GM10847 (cell line): ENCODE measurements around the gene DTHD1.

Experiments
- POLR2A ChIP-seq: IDR thresholded peaks from 2 replicates; pipeline ENCODE4 v1.6.1; 2011; ENCODE audit not compliant: insufficient read length; ENCODE audit errors: extremely low read depth

Gene DTHD1

GRCh38 chr4:36323816-36324419 lies 42.5 kb downstream of the DTHD1 start:
- no peak for TF ChIP-seq POLR2A

DNA sequence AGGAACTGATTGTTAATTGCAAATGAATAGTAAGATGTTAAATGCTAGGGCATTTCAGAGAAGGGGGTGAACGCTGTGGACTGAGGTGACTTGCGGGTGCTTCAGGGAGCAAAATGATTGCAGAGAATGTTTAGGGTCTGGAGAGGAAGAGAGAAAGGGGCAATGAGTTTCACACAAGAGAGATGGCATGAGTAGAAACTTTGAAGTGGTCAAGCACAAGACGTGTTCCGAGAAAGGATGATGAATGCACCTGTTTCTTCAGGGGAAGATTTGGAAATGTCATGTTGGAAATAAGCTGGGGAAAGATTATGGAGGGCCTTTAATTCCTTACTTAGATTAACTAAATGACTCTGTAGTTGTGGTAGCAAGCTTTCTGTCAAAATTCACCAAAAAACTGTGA lies 43.4 kb downstream of the DTHD1 start:
- no peak for TF ChIP-seq POLR2A

DNA sequence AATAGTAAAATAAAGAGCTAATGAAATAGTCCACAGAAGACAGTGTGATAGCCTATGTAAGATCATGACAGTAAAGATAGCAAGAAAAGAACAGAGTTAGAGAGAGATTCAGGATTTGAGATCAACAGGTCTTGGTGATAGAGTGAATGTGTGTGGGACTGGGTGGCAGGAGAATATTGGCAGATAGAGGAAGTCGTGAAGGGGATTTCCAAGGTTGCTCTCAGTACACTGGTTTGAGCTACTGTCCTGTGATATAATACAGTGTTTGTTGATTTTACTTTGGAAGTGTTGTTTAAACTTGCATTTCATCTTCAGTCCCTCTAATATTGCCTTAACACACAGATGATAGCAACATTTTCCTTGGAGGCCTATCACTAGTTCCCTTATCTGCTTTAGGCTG lies 44.1 kb downstream of the DTHD1 start:
- no peak for TF ChIP-seq POLR2A

DNA sequence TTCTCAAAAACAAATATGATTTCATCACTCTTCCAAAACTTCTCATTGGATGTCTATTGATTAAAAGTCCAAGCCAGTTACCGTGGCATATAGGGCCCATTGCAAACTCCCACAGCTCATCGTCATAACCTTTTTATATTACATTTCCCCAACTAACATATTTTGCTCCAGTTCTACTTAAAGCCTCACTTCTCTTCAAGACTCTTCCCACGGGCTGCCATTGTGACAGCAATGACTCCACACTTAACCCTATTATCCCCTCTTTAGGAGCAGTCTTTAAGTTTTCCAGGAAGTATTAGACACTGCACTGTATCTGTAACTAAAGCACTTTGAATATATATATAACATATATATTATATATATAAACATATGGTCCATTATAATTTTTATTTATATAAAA lies 44.5 kb downstream of the DTHD1 start:
- no peak for TF ChIP-seq POLR2A

GRCh38 chr4:36326476-36327029 lies 45.1 kb downstream of the DTHD1 start:
- no peak for TF ChIP-seq POLR2A

DNA sequence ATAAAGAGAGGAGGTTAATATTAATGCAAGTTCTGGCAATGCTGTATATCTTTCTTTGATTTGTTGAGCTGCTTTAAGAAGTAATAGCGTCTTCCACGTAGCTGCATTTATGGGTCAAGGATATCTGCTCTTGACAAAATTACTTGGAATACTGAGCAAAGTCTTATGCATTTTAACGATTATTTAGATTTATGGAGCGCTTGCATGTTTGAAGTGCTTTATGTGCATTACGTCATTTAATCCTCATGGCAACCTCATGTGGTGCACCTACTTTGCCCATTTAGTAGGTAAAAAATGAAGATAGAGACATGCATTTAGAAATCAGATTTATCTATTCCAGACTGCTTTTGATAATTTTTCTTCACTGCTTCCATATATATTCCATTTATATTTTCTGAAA lies 46.0 kb downstream of the DTHD1 start:
- TF ChIP-seq POLR2A = no peak

DNA sequence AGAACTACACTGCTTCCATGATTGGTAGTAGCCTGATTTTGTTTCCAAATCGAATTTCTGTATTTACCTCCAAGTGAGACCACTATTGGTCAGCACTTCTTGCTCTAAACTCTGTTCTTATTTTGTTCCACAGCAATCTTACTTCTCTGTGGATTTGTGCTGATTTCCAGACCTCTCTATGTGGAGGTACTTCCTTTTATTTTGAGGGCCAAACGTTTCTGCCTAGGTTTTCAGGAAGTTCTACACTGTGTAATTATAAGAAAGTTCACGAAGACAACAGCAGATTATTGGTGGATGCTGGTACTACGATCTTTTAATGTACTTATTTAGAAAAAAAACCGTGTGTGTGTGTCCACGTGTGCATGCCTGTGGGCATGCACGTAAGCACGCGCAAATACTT lies 46.7 kb downstream of the DTHD1 start:
- TF ChIP-seq POLR2A = no peak

DNA sequence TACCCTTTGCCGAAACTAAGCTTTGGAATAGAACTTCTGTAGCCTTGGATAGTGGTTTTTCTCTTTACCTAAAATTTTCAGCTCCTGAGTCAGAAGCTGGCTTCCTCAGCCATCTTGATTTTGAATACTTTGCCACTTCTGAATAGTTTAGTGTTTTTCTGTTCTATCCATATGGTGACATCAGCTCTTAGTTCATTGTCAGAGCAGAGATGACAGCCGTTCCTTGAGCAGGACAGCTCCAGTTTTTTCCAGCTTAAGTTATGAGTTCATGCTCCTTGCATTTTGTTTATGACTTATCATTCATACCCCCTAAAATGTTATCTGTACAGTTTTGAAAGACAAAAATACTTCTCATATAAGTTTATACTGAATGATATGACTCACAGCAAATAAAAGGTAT lies 47.8 kb downstream of the DTHD1 start:
- no peak for TF ChIP-seq POLR2A

DNA sequence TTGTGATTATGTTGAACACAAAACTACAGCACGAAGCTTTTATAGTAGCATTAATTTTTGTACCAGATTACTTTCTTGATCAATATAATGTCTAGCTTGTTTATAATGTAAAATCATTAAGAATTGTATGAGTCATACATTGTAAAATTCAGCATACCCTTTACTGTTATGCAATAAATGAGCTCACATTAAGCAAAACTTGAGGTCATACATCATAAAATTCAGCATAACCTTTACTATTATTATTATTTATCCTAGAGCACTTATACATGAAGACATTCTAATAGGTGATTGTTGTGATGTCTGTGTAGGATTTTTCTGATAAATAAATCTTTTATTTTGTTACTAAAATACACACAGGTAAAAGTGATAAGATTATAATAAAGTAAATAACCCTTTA lies 49.4 kb downstream of the DTHD1 start:
- TF ChIP-seq POLR2A = no peak

- TF ChIP-seq POLR2A = peak; percentile 14
Observed at GRCh38 chr4:36332023-36332781, 50.8 kb downstream of the DTHD1 start.

DNA sequence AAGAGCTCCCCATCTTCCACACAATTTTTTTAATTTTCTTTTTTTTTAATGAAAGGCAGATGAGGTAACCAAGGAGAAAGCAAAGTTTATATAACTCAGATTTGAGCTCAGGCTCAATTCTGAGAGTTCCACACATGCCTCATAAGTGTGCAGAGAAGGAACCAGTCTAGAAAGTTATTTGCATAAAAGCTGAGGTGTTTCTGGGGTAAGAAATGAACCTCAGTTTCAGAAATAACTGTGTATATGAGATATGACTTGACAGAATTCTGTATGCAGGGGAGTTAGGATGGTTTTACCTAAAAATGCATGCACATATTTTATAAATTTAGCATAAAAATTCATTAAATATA lies 51.3 kb downstream of the DTHD1 start:
- TF ChIP-seq POLR2A = no peak

GRCh38 chr4:36333303-36333877 lies 52.0 kb downstream of the DTHD1 start:
- TF ChIP-seq POLR2A = no peak

GRCh38 chr4:36337665-36338185 lies 56.3 kb downstream of the DTHD1 start:
- TF ChIP-seq POLR2A = no peak

DNA sequence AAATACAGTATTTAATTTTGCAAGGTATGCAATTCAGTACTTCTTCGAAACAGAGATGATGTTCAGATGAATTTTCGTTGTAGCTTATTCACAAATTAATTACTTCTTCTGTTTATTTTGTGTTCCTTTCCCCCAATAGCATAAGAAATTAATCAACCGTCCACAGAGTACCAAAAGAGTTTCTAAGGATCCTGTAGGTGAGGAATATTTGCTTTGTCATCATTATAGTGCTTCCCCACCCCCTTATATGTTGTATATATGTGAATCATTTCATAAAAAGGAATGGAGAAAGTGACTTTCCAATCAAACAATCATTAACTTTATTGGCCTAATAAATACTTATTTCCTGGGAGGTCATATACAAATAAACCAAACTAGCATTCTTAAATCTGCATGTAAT lies 57.6 kb downstream of the DTHD1 start:
- no peak for TF ChIP-seq POLR2A

DNA sequence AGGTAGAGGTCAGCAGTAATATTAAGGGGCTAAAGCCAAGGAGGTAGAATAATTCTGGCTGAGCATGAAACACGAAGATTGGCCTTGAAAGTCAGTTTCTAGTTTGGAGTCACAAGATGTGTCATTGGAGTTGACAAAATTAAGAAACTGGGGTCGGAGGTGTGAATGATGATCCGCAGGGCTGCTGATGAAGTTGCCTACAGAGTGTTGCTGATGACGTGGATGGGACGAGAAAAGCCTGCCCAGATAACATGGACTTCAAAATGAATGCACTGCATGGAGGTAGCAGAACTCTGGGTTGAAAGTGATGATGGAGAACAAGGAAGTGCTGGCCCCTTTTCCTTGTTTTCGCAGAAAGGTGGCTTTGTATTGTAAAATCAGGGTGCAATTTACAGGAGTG lies 60.5 kb downstream of the DTHD1 start:
- no peak for TF ChIP-seq POLR2A

DNA sequence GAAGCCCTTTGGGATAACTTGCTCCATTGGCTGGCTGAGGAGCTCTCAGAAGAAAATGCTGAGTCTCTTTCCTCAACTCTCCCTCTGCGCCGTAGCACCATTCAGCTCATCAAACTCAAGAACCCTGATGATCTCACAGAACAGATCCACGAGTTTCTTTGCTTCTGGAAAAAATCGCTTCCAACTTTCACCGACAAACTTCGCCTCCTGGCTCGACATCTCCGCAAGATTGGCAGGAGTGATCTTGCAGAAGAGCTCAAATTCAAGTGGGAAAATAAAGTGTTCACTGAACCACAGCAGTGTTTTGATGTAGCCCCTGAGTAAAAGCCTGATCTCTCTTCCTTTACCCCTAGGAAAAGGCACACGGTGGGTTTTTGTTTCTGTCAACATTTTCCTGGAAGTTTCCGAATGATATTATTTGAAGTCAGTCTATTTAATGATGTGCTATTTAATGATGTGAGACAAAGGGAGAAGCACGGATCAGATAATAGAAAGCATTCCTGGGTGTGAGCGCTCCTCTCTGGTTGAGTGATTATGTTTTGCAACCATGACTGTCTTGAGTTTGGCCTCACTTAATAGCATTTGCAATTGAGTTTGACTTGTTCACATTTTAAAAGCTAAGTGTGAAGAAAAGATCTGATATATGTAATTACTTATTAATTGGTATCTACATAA lies 62.2 kb downstream of the DTHD1 start:
- no peak for TF ChIP-seq POLR2A

DNA sequence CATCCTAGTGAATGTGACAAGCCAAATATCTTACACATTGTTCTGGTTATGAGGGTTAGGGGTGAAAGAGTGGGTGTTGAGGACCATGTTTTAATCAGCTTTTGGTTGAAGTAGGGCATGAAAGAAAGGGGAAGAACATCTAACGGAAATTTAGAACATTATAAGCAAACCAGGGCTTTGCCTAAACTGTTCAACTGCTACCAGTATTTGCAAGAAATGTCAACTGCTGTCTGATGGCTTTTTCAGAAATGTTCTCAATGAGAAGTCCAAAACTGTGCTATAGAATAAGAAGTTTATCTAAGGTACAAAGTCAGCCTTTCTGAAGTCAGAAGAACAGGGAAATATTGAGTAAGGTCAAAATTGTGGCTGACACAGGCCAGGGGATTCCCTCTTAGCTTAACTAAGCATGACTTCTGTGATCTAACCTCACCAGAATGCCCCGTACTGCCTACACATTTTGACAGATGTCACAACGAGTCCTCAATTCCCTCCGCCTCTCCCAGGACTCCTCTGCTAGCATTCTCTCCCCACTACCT lies 67.1 kb downstream of the DTHD1 start:
- TF ChIP-seq POLR2A = no peak
